ENCODE measurements around the gene AFAP1L2.

DNA sequence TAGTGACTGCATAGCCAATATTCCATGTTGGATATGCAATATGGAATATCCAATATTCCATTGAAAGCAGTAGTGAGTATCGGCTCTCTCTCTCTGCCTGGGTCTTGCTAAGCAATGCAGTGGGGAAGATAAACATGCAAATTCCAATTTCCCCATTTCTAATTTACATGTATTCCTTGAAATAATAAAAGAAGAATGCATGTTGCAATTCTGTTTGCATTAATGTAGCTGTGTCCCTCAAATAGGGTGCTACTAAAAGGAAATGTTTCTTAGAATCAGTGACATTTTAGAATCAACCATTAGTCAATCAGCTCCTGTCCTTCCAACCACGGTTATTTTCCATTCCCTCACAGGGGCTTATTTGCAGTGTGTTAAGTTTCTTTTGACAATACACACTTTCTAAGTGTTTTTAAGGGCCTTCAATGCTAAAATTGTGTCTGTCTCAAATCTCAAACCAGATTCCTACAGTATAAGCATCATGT is 46.7 kb downstream of the AFAP1L2 start:
- TF ChIP-seq, protein P1, sequence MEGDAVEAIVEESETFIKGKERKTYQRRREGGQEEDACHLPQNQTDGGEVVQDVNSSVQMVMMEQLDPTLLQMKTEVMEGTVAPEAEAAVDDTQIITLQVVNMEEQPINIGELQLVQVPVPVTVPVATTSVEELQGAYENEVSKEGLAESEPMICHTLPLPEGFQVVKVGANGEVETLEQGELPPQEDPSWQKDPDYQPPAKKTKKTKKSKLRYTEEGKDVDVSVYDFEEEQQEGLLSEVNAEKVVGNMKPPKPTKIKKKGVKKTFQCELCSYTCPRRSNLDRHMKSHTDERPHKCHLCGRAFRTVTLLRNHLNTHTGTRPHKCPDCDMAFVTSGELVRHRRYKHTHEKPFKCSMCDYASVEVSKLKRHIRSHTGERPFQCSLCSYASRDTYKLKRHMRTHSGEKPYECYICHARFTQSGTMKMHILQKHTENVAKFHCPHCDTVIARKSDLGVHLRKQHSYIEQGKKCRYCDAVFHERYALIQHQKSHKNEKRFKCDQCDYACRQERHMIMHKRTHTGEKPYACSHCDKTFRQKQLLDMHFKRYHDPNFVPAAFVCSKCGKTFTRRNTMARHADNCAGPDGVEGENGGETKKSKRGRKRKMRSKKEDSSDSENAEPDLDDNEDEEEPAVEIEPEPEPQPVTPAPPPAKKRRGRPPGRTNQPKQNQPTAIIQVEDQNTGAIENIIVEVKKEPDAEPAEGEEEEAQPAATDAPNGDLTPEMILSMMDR (IDR thresholded peaks at IDR 0.05; ENCODE audit: insufficient read depth, low read length, poor library complexity, severe bottlenecking) = no peak
- TF ChIP-seq EZH2phosphoT487 (conservative IDR thresholded peaks at IDR 0.05; ENCODE audit: low read length) = no peak

Data from SU-DHL-6 (cell line).